Lung microvascular endothelial cell (primary cell): ENCODE results near the gene DNHD1. TPM values are rescaled to one million over a fixed set of nuclear protein-coding genes. Genes with fewer than 3 reads are reported as not detected.
A peak's percentile ranks its signal among the peaks of the same experiment; 100 is the strongest.

ENCODE experiments used
- DNase-seq, 2 donors: peaks; one replicate each; pipeline versions ENCODE4 v3.0.0 to v3.0.0-alpha.2; 2010; ENCODE audit warnings: low read depth in 2 of 2
- total RNA-seq: library from RNA; depleted of rRNA; stranded (reverse); fragments of >200 nt; gene quantifications from 2 replicates; pipeline ENCODE4 v1.2.1, GENCODE V29; 2014

The DNHD1 gene
- total RNA-seq, 1 donor from 2014 or later: 1.6 TPM

DNA sequence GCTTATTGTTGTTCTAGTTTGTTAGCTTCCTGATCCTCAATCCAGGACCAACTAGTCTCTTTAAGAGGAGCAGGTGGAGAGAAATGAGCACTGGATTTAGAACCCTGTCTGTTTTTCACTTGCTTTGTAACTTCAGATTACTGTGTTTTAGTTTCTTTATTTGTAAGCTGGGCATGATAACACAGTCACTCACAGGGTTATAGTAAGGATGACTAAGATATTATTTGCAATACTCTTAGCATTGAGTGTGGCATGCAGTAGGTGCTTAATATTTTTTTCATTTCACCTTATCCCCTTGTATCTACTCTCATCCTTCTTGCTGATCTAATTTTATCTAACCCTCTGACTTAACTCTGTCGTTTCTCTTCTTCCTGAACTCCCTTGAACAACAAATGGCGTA, 33.8 kb downstream of the DNHD1 start:
- no peak for DNase-seq

DNA sequence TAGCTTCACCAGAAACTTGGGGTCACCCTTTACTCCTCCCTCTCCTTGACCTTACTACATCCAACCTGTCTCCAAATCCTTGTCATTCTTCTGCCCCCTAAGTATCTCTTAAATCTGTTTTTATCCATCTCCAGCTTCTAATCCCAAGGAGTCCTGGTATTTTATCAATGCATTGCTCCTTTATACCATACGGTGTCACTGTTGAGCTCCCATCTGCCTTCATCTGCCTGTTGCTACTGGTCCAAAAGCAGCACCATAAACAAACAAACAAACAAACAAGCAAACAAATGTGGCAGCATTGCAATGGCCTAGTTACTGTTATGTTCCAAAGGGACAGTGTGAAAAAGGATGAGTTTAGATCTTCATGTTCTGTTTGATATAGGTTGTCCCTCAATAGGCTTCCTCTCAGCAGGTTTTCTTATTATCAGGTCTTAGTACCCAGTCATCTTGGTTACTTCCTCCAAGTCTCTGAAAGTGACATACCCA, 34.2 kb downstream of the DNHD1 start:
- DNase-seq: peak; percentile 61 to 64

GRCh38 chr11:6538456-6538855, 41.4 kb downstream of the DNHD1 start:
- DNase-seq: no peak

DNA sequence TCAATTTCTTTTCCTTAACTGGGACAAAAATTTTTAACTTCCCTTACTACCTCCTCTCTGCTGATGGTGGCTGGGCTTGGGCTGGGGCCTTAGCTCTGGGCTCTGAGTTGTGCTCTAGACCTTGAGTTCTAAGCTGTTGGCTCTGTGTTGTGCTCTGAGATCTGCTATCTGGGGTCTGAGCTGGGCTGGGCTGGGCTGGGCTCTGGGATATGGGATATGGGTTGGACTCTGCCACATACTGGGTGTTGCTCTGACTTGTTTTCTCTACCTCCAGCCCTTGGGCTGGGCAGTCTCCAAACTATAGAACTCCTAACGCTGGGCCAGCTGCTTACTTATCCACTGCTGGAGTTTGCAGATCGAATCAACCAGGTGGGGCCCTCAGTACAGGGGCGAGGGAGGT, 41.9 kb downstream of the DNHD1 start:
- DNase-seq: no peak

GRCh38 chr11:6539748-6540268, 42.7 kb downstream of the DNHD1 start:
- no peak for DNase-seq

DNA sequence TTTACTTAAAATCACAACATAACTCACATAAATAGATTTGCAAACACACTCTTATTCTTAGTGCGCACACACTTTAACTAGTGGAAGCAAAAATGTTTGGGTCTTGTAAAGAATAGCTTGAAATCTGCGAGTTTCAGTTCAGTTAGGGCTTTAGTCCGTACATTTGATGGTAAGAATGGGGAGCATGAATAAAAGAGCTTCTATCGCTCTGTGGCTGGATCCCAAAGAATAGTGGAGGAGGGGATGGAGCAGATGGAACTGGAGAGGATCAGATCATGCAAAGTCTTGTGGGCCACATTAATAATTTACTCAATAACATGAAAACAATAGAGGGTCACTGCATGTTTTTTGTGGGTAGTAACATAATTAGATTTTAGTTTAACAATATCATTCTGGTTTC, 44.3 kb downstream of the DNHD1 start:
- DNase-seq: no peak

DNA sequence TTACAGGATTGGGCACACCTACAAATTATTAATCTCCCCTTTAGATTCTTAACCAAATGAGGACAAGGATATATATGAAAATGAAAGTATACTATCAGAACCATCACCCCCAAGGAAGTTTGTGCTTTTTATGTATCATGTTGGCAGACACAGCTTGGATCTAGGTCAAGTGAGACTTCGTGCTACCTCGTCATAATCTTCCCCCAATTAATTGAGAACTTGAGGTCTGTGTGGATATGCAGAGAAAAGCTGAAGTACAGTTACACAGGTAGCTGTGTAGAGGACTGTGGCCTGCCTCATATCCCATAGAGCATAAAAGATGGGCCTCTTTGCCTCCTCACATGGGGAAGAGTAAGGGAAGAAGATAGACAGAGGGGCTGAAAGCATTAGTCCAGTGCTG, 45.6 kb downstream of the DNHD1 start:
- DNase-seq: no peak

- peak in 1 of 2 donors; percentile 28 for DNase-seq
These were observed 48.1 kb downstream of the DNHD1 start for GRCh38 chr11:6544921-6545850.

- no peak for DNase-seq
These were observed 49.0 kb downstream of the DNHD1 start for GRCh38 chr11:6545917-6546605.

DNA sequence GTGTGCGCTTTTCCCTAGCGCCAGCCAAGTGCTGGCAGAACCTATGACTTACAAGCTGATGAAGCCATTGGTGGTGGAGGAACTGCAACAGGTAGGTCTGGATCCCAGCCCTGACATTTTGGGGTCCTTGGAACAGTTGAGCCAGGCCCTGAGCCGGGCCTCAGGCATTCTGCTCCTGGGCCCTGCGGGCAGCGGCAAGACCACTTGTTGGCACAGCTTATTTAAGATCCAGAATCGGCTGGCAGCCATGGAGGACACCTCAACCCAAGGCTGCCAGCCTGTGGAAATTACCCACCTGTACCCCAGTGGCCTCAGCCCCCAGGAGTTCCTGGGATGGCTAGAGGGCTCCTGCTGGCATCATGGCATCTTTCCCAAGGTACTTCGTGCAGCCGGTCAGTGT, 49.7 kb downstream of the DNHD1 start:
- DNase-seq: no peak

GRCh38 chr11:6547177-6547576, 50.1 kb downstream of the DNHD1 start:
- DNase-seq: no peak

GRCh38 chr11:6548121-6548520, 51.0 kb downstream of the DNHD1 start:
- no peak for DNase-seq

- no peak for DNase-seq
These were observed 51.6 kb downstream of the DNHD1 start for GRCh38 chr11:6548641-6549040.

- DNase-seq: no peak
These were observed 56.6 kb downstream of the DNHD1 start for GRCh38 chr11:6553634-6554033.

DNA sequence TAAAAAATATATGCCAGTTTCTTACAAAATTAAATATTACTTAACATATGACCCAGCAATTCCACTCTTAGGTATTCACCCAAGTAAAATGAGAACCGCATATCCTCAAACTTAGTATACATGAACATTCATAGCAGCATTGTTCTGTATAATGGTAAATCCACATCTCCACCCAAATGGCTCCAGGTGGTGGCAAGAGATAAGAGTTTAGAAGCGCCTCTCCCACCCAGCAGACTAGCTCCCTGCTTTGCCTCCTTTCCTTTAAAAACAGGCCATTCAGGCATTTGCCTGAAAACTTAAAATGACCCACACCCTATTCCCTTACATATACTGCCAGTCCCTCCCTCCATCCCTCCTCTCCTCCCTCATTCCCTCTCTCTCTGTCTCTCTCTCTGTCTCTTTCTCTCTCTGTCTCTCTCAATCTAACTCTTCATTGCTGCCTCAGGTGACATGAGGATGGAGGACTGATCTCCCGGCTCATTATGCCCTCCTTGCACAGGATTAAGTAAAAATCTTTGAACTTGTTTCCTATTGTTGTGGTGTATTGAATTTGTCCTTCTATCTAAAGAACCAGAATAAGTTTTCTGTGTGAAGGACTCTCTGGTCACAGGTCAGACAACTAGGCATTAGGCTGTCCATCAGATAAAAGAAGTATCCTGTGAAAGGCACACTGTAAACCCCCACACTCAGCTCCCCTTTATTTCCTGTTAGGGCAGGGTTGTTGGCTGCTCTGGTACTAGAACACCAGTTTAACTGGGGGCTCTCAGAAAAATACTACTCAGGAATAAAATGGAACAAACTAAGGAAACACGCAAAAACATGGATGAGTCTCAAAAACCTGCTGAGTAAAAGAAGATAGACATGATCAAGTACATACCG, 58.0 kb downstream of the DNHD1 start:
- no peak for DNase-seq

DNA sequence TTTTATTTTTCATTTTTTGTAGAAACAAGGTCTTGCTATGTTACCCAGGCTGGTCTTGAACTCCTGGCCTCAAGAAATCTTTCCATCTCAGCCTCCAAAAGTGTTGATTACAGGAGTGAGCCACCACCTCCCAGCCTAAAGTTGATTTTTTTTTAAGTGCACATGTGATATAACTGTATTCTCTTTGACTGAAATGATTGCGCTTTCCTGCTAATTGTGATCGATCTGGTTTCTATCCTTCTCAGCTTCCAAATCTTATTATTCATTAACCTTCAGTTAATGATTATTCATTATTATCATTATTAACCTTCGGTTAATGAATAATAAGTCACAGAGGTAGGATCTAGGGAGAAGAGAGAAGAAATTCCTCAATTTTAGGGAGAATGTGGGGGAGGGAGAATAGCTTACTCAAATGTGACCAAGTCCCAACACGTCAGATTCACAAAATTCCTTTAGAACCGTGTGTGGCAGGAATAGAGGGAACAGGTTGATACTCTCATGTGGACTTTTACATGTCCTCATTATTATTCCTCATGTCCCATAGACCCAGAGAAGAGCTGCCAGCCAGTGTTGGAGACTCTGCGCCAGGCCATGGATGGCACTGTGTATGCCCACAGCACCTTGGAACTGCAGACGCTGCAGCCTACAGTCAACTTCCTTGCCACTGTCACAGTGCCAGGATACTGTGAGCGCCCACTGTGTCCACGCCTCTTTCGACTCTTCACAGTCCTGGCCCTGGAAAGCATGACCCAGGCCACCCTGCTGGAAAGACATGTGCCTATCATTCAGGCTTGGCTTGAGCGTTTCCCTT, 59.3 kb downstream of the DNHD1 start:
- DNase-seq: no peak

DNA sequence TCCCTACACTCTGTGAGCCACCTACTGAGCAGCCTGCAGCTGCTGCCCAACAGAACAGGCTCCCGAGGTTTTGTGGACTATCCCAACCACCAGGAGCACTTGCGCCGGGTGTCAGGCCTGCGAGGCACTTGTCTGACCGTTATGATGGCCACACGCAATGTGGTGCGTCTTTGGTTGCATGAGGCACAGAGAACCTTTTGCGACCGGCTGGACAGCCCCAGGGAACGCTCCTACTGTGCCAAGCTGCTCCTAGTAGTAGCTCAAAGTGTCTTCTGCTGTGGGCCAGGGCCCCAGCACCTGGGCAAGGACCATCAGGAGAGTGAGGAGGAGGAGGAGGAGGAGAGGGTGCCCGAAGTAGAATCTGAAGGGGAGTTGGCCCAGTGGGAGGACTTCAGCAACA, 60.0 kb downstream of the DNHD1 start:
- no peak for DNase-seq

DNA sequence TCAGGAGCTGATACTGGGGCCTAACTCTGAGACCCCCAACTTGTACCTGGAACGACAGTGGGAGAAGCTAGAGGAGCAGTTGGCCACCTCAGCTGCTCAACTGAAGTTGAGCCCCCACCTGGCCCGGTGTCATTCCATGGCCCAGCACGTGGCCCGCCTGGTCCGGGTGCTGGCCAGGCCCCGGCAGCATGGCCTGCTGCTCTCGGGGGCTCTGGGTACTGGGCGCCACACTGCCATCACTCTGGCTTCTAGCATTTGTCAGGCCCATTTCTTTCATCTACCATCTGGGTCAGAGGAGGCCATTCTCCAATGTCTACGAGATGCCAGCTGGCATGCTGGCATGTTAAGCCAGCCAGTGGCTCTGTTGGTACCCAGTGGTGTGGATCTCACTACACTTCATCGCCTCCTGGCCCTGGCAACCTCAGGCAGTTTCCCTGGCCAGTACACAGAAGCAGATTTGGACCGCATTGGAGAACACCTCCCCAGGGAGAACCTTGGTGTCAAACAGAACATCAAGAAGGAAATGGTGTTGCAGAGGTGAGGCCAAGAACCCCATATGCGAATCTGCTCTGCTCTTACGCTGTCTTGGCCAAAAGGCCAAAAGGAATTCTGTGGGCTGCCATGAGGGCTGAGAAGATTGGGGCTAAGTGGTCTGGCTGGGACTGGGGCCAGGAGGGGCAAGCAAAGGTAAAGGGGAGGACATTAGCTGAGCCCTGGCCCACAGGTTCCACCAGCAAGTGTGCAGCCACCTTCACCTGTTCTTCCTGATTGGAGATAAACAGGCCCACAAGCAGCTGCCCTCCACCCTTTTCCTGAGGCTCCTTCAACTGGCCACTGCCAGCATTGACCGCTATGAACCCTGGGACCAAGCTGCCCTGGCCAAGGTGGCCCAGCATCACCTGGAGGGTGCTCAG, 60.9 kb downstream of the DNHD1 start:
- no peak for DNase-seq

DNA sequence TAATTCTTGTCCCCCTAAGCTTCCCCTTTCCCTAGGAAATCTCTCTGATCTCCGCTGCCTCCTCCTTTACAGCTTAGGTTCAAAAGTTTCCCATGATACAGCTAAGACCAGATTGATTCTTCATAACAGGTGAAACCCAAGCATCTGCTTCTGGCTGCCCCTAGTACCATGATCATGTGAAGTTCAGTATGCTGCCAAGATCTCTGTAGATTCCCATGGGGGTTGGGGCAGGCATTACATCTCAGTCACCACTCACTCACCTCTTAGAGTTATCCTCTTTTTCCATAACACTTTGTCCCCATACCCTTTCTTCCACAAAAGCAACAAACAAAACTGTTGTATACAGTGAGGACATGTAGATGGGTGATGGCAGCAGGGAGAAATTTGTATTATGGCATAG, 62.3 kb downstream of the DNHD1 start:
- DNase-seq: no peak

DNA sequence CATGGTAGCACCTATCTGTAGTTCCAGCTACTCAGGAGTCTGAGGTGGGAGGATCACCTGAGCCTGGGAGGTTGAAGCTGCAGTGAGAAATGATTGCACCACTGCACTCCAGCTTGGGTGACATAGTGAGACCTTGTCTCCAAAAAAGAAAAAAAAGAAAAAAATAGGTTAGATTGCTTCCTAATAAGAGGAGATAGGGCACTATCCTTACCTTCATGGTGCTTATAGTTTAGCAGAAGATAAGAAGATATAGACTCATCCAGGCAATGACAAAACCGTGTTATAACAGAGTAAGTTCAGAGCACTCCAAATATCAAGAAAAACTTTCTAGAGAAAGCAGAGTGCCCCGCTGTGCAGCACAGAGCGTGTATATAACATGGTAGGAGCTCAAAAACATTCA, 64.2 kb downstream of the DNHD1 start:
- DNase-seq: no peak
